WI38 (cell line): Measurements from ENCODE around the gene NIPBL.

ENCODE experiments used
- H3K4me3 ChIP-seq: 2 replicates; pipeline ENCODE4 v1.5.1; 2011; ENCODE audit warnings: low read depth, mild to moderate bottlenecking, control low read depth, low read length
- CTCF ChIP-seq: IDR thresholded peaks from 2 replicates; pipeline ENCODE4 v1.5.1; 2012; ENCODE audit warnings: low read depth, mild to moderate bottlenecking, control low read depth, low read length

The NIPBL gene

GRCh38 chr5:36935805-36936204 lies 59.2 kb downstream of the NIPBL start:
- TF ChIP-seq CTCF = no peak

GRCh38 chr5:36936309-36936708 lies 59.7 kb downstream of the NIPBL start:
- TF ChIP-seq CTCF = no peak

More at GRCh38 chr5:36935805-36936204, 59.2 kb downstream of the NIPBL start:
- no peak overlapping the region for H3K4me3 ChIP-seq

GRCh38 chr5:36938129-36938528 lies 61.6 kb downstream of the NIPBL start:
- no peak overlapping the region for H3K4me3 ChIP-seq
- TF ChIP-seq CTCF = no peak

More at GRCh38 chr5:36936309-36936708, 59.7 kb downstream of the NIPBL start:
- H3K4me3 ChIP-seq = no peak overlapping the region

GRCh38 chr5:36939969-36940858 lies 63.6 kb downstream of the NIPBL start:
- TF ChIP-seq CTCF = no peak
- H3K4me3 ChIP-seq = no peak overlapping the region

GRCh38 chr5:36943584-36943983 lies 67.0 kb downstream of the NIPBL start:
- no peak for TF ChIP-seq CTCF
- no peak overlapping the region for H3K4me3 ChIP-seq

GRCh38 chr5:36944024-36944423 lies 67.5 kb downstream of the NIPBL start:
- no peak for TF ChIP-seq CTCF
- H3K4me3 ChIP-seq = no peak overlapping the region

GRCh38 chr5:36944607-36945225 lies 68.1 kb downstream of the NIPBL start:
- no peak for TF ChIP-seq CTCF
- H3K4me3 ChIP-seq = no peak overlapping the region
